Measurements from ENCODE around the gene L1CAM.

Gene L1CAM

DNA sequence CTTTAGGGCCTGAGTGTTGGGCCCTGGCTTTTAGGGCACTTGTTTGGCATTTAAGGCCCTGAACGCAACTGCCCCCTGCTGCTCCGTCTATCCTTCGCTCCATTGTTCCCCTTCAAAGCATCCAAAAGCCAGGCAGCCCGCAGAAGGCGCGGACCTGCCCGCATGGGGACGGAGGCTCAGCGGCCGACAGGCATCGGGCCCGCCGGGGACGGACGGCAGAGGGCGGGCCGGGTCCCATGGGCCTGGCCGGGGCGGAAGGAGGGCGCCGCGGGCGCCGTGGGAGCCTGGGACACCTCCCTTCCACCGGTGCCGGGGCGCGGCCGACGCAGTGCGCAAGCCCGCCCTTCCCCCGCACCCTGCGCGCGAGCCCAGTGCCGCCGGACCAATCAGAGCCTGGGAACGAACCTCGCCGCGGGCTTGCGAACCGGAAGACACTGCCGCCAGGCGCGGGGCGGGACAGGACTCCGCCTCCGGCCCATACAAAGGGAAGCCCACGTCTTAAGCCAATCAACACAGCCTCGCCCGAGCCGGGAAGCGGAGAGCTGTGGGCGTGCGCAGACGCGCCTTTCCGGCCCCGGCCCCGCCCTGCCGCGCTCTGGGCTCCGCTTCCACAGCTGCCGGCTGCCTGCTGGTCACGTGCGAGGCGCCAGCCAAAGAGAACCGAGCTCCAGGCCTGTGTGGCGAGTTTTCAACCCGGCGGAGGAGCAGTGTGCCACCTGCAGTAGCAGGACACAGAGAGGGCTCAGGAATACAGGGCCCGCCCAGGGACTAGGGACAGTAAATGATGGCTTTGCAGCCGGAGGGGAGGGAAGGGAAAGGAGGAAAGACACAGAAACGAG lies 42.2 kb upstream of the L1CAM start:
- peak; percentile 95 for DNase-seq (ENCODE audit: extremely low read depth, low read depth)
- TF ChIP-seq, protein P1, sequence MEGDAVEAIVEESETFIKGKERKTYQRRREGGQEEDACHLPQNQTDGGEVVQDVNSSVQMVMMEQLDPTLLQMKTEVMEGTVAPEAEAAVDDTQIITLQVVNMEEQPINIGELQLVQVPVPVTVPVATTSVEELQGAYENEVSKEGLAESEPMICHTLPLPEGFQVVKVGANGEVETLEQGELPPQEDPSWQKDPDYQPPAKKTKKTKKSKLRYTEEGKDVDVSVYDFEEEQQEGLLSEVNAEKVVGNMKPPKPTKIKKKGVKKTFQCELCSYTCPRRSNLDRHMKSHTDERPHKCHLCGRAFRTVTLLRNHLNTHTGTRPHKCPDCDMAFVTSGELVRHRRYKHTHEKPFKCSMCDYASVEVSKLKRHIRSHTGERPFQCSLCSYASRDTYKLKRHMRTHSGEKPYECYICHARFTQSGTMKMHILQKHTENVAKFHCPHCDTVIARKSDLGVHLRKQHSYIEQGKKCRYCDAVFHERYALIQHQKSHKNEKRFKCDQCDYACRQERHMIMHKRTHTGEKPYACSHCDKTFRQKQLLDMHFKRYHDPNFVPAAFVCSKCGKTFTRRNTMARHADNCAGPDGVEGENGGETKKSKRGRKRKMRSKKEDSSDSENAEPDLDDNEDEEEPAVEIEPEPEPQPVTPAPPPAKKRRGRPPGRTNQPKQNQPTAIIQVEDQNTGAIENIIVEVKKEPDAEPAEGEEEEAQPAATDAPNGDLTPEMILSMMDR (IDR thresholded peaks at IDR 0.05; ENCODE audit: low read depth, low read length) = peak; percentile 21

DNA sequence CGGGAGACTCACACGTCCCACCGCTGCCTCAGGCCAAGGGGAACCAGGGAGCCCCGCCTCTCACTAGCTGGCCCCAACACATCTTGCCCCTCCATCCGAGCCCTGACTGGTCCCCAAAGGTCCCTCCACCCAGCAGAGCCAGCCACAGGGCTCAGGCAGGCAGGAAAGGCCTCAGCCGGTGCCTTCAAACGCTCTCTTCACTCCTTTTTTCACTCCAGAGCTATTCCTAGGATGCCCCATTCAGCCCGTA lies 41.6 kb upstream of the L1CAM start:
- no peak for DNase-seq (ENCODE audit: extremely low read depth, low read depth)

DNA sequence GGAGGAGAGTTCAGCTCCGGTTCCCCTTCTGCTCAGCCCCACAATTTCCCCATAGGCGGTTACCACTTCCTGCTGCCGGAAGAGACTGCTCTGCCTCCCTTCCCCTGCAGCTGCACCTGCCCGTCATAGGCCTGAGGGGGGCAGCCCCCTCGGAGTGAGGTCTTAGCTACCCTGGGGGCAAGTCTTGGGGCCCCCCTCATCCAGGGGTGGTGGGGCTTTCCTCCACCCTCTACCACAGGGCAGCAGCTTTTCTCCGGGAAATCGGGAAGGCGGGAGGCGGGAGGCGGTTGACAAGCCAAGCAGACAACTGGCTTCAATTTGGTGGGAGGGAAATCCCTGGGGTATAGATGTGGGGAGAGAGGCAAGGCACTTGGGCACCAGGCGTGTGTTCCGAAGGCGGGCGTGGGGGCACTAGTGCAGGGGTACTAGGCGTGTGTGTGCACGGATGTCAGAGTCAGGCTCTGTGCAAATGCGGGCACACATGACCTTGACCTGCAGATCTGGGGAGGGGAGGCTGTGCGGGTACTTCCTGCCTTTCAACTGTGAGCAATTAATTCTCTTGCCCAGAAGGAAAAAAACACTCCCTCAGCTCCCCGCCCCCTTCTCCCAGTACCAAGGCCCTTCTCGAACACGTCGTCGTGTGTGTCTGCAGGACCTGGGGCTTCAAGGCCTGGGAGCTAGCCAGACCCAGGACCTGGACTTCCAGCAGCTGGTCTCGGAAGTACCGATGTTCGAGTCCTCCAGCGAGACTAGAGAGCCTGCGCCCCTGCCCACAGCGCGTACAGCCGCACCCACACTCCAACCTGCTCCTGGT lies 41.1 kb upstream of the L1CAM start:
- TF ChIP-seq, protein P1 (IDR thresholded peaks at IDR 0.05; ENCODE audit: low read depth, low read length) = no peak
- DNase-seq (ENCODE audit: extremely low read depth, low read depth) = peak; percentile 7

More for the DNA sequence above, 41.6 kb upstream of the L1CAM start:
- TF ChIP-seq, protein P1 (IDR thresholded peaks at IDR 0.05; ENCODE audit: low read depth, low read length) = no peak

DNA sequence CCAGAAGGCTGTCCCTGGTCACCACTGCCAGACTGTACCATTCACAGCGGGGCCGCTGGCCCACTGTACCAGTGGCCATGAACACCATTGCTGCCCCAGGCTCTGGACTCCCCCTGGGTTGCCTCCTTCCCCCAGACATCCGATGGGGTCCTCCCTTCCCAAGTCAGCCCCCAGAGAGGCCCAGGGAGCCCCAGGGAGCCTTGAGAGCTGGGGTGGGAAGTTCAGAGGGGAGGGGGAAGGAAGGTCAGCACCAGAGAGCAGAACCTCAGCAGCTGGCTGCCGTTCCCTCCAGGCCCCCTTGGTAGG lies 40.5 kb upstream of the L1CAM start:
- TF ChIP-seq, protein P1 (IDR thresholded peaks at IDR 0.05; ENCODE audit: low read depth, low read length) = no peak
- DNase-seq (ENCODE audit: extremely low read depth, low read depth) = no peak

DNA sequence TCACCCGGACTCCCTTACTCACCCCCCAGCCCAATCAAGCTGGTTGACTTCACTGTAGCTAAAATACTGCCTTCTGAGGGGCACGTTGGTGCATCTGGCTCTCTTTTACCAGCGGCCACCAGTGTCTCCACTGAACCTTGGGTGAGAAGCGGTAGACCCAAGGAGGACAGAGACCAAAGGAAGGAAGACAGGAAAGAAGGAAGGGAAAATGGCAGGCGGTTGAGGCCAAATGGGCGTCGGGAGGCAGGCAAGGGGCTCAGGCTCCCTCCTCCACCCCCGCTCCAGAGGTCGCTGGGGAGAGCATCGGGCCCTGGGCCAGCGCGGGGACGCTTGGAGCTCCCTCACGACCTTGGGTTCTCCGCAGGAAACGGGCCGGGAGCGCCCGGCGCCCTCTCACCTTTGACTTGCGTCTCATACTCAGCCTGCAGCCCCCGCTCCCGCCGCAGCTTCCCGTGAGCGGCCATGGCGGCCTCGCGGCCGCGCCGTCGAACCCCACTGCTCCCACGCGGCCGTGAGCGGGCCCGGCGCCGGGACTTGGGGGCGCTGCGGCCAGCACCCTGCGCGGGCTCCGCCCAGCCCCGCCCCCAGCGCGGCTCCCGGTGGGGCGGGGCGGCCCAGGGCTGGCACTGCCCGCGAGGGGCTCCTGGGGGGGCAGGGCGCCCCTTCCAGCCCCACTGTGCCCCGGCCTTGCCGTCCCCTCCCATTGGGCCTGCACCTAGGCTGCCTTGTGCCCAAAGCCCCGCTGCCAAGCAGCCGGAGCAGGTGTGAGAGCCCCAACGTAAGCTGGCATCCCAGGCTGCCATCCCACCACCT lies 40.0 kb upstream of the L1CAM start, which contains the start of gene ARHGAP4:
Gene ARHGAP4 (minus strand): TSS at position 526 of the 813 bp plus-strand sequence. CDS start 62 bp downstream, at position 464.
- TF ChIP-seq, protein P1 (IDR thresholded peaks at IDR 0.05; ENCODE audit: low read depth, low read length) = no peak
- no peak for DNase-seq (ENCODE audit: extremely low read depth, low read depth)

DNA sequence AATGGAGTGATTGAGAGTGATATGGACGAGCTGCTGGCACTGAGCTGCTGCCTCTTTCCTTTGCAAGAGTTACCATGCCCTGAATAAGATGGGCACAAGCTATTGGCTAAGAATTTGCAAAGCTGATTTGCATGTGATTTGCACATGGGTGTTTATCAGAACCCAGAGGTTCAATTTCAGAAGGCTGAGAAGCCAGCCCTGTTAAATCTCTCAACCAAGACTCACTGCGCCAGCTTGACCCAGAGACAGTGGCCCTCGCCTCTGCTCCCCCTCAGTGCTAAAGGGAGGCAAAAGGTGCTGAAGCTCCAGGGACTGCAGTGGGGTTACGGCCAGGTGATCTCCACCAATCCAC lies 39.4 kb upstream of the L1CAM start:
- TF ChIP-seq, protein P1 (IDR thresholded peaks at IDR 0.05; ENCODE audit: low read depth, low read length) = no peak
- no peak for DNase-seq (ENCODE audit: extremely low read depth, low read depth)

All from AG09319 (cell line).